BLaER1 treated with 17β-estradiol and CSF1 and Interleukin-3, amounts not matched to agents 10 nM and 100 nM (cell line): ENCODE results near the gene DDX3X.

Experiments used
- H3K27ac ChIP-seq, 11 experiments: shearing (Covaris generic); formaldehyde crosslinking; 2 replicates each; pipeline ENCODE4 v1.8.1; 2022
- H3K27me3 ChIP-seq, 11 experiments: shearing (Covaris generic); formaldehyde crosslinking; 2 replicates each; pipeline ENCODE4 v1.8.1; 2022
- H3K36me3 ChIP-seq, 11 experiments: shearing (Covaris generic); formaldehyde crosslinking; 2 replicates each; pipeline ENCODE4 v1.8.1; 2022
- H3K4me1 ChIP-seq, 10 experiments: shearing (Covaris generic); formaldehyde crosslinking; 2 replicates each; pipeline ENCODE4 v1.8.1; 2022
- H3K4me2 ChIP-seq, 11 experiments: shearing (Covaris generic); formaldehyde crosslinking; 2 replicates each; pipeline ENCODE4 v1.8.1; 2022
- H3K4me3 ChIP-seq, 10 experiments: shearing (Covaris generic); formaldehyde crosslinking; 2 replicates each; pipeline ENCODE4 v1.8.1; 2022
- H3K9ac ChIP-seq, 11 experiments: shearing (Covaris generic); formaldehyde crosslinking; 2 replicates each; pipeline ENCODE4 v1.8.1; 2022
- H3K9me3 ChIP-seq, 11 experiments: shearing (Covaris generic); formaldehyde crosslinking; replicated peaks in 1 of 11; 2 replicates each; pipeline ENCODE4 v1.8.1; 2022
- H4K20me1 ChIP-seq, 11 experiments: shearing (Covaris generic); formaldehyde crosslinking; 2 replicates each; pipeline ENCODE4 v1.8.1; 2022
- Cebpa-rat ChIP-seq, 11 experiments: shearing (Covaris generic); IDR thresholded peaks; 2 replicates each; pipeline ENCODE4 v1.8.1; 2022

The DDX3X gene

DNA sequence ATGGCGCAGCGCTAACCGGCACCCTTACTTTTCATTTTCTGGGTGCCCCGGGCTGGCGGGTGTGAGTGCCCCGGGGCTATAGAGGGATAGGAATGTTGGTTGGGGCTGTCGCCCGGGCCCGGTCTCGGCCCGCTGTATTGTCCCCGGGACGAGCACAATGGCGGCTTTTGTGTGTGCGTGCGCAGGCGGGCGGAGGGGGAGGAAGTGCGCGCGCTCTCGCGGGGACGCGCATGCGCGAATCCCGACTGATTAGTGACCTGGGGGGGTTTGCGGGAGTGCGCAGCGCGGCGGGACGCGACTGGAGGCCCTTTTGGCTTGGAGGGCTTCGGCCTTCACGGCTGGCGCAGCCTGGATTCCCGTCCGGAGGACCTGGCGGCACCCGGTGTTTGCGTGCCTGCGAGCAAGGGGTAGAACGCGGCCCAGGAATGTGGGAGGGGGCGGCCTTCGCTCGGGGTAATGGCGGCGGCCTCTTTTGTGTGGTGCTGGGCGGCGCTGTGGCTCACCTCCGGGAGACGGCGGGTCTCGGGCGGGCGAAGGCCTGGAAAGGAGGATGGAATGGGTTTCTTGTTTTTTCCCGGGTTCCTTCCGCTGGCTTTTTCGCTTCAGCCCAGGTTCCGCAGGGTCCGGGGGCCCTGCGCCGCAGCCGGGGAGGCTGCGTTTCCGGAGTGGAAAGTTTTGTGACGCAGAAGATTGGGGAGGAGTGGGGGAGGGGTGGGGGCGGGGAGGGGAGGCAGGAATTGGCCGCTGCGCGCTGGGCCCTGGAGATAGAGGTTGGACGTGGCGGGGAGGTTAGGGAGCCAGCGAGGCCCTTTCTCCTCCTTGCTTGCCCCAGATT is 618 bp downstream of the DDX3X start:
- Histone ChIP-seq H3K4me3 (peak overlapping the region; percentile 86 to 97 (median 92)), H3K27ac (peak overlapping the region; percentile 97 to 100 (median 99)), H3K9me3 (no peaks in the 10 kb centered on the region), H3K4me1 (peaks cover 54 to 66% (median 62%) of the 10 kb centered on the region in 10 experiments), H3K36me3 (peaks cover 25 to 43% (median 38%) of the 10 kb centered on the region in 11 experiments), H3K9ac (peak overlapping the region; percentile 97 to 100 (median 99)), H3K27me3 (peaks cover 12 to 36% (median 34%) of the 10 kb centered on the region in 11 experiments; a peak in 21 of 22 replicates), H3K4me2 (peak overlapping the region; percentile 87 to 99 (median 92)), H4K20me1 (peaks cover 47 to 80% (median 54%) of the 10 kb centered on the region in 11 experiments)
- TF ChIP-seq Cebpa-rat (IDR thresholded peaks at IDR 0.05): no peak

DNA sequence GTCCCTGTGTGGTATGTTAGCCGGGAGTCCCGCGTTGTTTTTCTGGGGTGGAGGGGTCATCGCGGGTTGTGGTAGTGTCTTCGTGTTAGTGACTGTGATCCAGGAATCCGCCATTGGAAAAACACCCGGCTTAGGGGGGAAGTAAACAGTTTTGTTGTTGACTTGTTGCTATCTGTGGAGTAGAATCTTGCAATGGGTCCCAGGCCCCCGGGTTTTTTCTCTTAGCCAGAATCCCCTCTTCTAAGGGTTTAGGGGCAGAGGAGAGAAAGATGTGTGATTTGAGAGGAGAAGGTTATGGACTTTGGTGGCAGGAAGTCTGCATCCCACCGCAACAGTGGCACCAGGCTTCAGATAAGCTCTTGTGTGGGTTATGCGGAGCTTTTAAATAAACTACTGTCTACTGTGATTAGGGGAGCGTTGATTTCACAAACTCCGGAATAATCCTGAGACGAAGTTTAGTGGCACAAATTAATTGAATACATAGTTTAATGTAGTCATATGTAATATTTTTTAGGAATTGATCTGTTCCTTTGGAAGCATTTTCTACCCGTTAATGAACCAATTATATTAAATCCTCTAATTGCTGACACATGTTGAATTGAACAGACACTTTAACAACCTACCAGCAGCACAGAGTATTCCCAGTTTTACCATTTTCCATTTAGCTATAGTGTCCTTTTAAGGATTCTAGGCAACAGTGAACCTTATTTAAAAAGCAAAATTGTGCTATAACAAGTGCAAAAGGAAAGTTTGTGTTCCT is 1.4 kb downstream of the DDX3X start:
- Histone ChIP-seq H3K4me3 (peak overlapping the region; percentile 86 to 97 (median 92)), H3K9ac (peak overlapping the region; percentile 97 to 100 (median 99)), H3K27ac (peak overlapping the region; percentile 97 to 100 (median 99)), H3K4me1 (peaks cover 47 to 66% (median 55%) of the 10 kb centered on the region in 10 experiments), H3K36me3 (peaks cover 33 to 51% (median 46%) of the 10 kb centered on the region in 11 experiments), H3K27me3 (peaks cover 7 to 28% (median 26%) of the 10 kb centered on the region in 11 experiments; a peak in 20 of 22 replicates), H4K20me1 (peaks cover 55 to 83% (median 62%) of the 10 kb centered on the region in 11 experiments), H3K4me2 (peak overlapping the region; percentile 71 to 99 (median 90)), H3K9me3 (no peaks in the 10 kb centered on the region)
- TF ChIP-seq Cebpa-rat (IDR thresholded peaks at IDR 0.05): no peak

GRCh38 chrX:41335958-41336331 is 2.0 kb downstream of the DDX3X start:
- Histone ChIP-seq H3K4me3 (peak overlapping the region; percentile 86 to 97 (median 92)), H4K20me1 (peaks cover 60 to 83% (median 67%) of the 10 kb centered on the region in 11 experiments), H3K36me3 (peaks cover 39 to 57% (median 52%) of the 10 kb centered on the region in 11 experiments), H3K4me1 (peaks cover 41 to 66% (median 50%) of the 10 kb centered on the region in 10 experiments), H3K4me2 (peak overlapping the region; percentile 71 to 99 (median 90)), H3K27ac (peak overlapping the region in 10 of 11 experiments; percentile 98 to 100 (median 99); a peak in 13 of 22 replicates), H3K9me3 (no peaks in the 10 kb centered on the region), H3K27me3 (peaks cover 3 to 22% (median 21%) of the 10 kb centered on the region in 11 experiments; a peak in 20 of 22 replicates), H3K9ac (peak overlapping the region; percentile 97 to 100 (median 99))
- no peak for TF ChIP-seq Cebpa-rat (IDR thresholded peaks at IDR 0.05)

GRCh38 chrX:41336447-41336846 is 2.5 kb downstream of the DDX3X start:
- peaks cover 36 to 68% (median 44%) of the 10 kb centered on the region in 10 experiments for H3K4me1 ChIP-seq
- H3K4me3 ChIP-seq: peak overlapping the region; percentile 86 to 97 (median 92)
- peak overlapping the region in 2 of 11 experiments; percentile 99 to 100; a peak in 4 of 22 replicates for H3K27ac ChIP-seq
- H3K9me3 ChIP-seq: no peaks in the 10 kb centered on the region
- H3K9ac ChIP-seq: peak overlapping the region; percentile 97 to 100 (median 99)
- peaks cover 66 to 87% (median 72%) of the 10 kb centered on the region in 11 experiments for H4K20me1 ChIP-seq
- peaks cover 44 to 62% (median 57%) of the 10 kb centered on the region in 11 experiments for H3K36me3 ChIP-seq
- peaks cover 0 to 17% (median 16%) of the 10 kb centered on the region in 11 experiments; a peak in 20 of 22 replicates for H3K27me3 ChIP-seq
- H3K4me2 ChIP-seq: peak overlapping the region; percentile 71 to 99 (median 90)
- TF ChIP-seq Cebpa-rat (IDR thresholded peaks at IDR 0.05): no peak

- Histone ChIP-seq H3K4me2 (peak overlapping the region; percentile 71 to 99 (median 90)), H3K9ac (peak overlapping the region in 8 of 11 experiments; percentile 8 to 100 (median 98); a peak in 12 of 22 replicates), H3K36me3 (peaks cover 51 to 69% (median 63%) of the 10 kb centered on the region in 11 experiments), H3K9me3 (no peaks in the 10 kb centered on the region), H3K27me3 (peaks cover 0 to 10% (median 9%) of the 10 kb centered on the region in 11 experiments; a peak in 19 of 22 replicates), H4K20me1 (peaks cover 72 to 88% (median 79%) of the 10 kb centered on the region in 11 experiments), H3K4me1 (peaks cover 29 to 63% (median 38%) of the 10 kb centered on the region in 10 experiments), H3K27ac (no peak overlapping the region), H3K4me3 (peak overlapping the region; percentile 86 to 97 (median 92))
- TF ChIP-seq Cebpa-rat (IDR thresholded peaks at IDR 0.05): no peak
Observed at GRCh38 chrX:41337140-41337539, 3.2 kb downstream of the DDX3X start.

GRCh38 chrX:41338436-41338835 is 4.5 kb downstream of the DDX3X start:
- Histone ChIP-seq H3K4me2 (peak overlapping the region in 10 of 11 experiments; percentile 6 to 99 (median 90); a peak in 15 of 22 replicates), H3K4me3 (peak overlapping the region in 4 of 10 experiments; percentile 1 to 97 (median 88); a peak in 5 of 20 replicates), H3K9me3 (no peaks in the 10 kb centered on the region), H3K27me3 (no peaks in the 10 kb centered on the region), H3K4me1 (peaks cover 21 to 65% (median 31%) of the 10 kb centered on the region in 10 experiments), H4K20me1 (peaks cover 85 to 94% (median 92%) of the 10 kb centered on the region in 11 experiments), H3K9ac (peak overlapping the region in 3 of 11 experiments; percentile 2 to 99 (median 23); a peak in 4 of 22 replicates), H3K36me3 (peaks cover 64 to 82% (median 76%) of the 10 kb centered on the region in 11 experiments), H3K27ac (no peak overlapping the region)
- TF ChIP-seq Cebpa-rat (IDR thresholded peaks at IDR 0.05): no peak

GRCh38 chrX:41339148-41339547 is 5.2 kb downstream of the DDX3X start:
- no peak for TF ChIP-seq Cebpa-rat (IDR thresholded peaks at IDR 0.05)
- Histone ChIP-seq H3K4me2 (peak overlapping the region in 4 of 11 experiments; percentile 89 to 96 (median 92); a peak in 5 of 22 replicates), H3K27ac (no peak overlapping the region), H3K9ac (peak overlapping the region in 1 of 11 experiments; percentile 23; a peak in 1 of 22 replicates), H3K9me3 (no peaks in the 10 kb centered on the region), H4K20me1 (peaks cover 93 to 100% (median 99%) of the 10 kb centered on the region in 11 experiments), H3K27me3 (no peaks in the 10 kb centered on the region), H3K4me1 (peaks cover 21 to 65% (median 31%) of the 10 kb centered on the region in 10 experiments), H3K4me3 (peak overlapping the region in 1 of 10 experiments; percentile 86; a peak in 1 of 20 replicates), H3K36me3 (peaks cover 71 to 89% (median 84%) of the 10 kb centered on the region in 11 experiments)

DNA sequence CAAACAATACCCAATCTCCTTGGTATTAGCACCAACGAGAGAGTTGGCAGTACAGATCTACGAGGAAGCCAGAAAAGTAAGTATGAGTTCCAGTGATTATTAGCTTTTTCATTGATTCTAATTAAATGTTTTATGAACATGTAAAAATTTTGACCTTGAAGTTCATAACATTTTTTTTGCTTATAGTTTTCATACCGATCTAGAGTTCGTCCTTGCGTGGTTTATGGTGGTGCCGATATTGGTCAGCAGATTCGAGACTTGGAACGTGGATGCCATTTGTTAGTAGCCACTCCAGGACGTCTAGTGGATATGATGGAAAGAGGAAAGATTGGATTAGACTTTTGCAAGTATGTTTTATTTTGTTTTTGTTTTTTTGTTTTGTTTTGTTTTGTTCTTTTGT is 10.1 kb downstream of the DDX3X start:
- Histone ChIP-seq H3K27me3 (no peaks in the 10 kb centered on the region), H3K9me3 (no peaks in the 10 kb centered on the region), H3K27ac (no peak overlapping the region), H3K36me3 (peaks cover 100% of the 10 kb centered on the region in 11 experiments), H4K20me1 (peaks cover 99 to 100% (median 100%) of the 10 kb centered on the region in 11 experiments), H3K4me3 (no peak overlapping the region), H3K4me1 (peaks cover 0 to 36% (median 3%) of the 10 kb centered on the region in 10 experiments; a peak in 8 of 20 replicates), H3K4me2 (no peak overlapping the region), H3K9ac (no peak overlapping the region)
- no peak for TF ChIP-seq Cebpa-rat (IDR thresholded peaks at IDR 0.05)
